ENCODE data around the gene HDGFL2.

HDGFL2 gene

GRCh38 chr19:4455719-4456475 lies 16.2 kb upstream of the HDGFL2 start:
- peak overlapping the region; percentile 87 for H3K4me3 ChIP-seq (ENCODE audit: control insufficient read depth, low read depth, low read length)
- DNase-seq (ENCODE audit: low read depth): peak; percentile 97
- TF ChIP-seq CTCF (conservative IDR thresholded peaks at IDR 0.05; ENCODE audit: control insufficient read depth, insufficient read depth, low read depth, low read length): peak; percentile 21

GRCh38 chr19:4456476-4456842 lies 15.6 kb upstream of the HDGFL2 start:
- TF ChIP-seq CTCF (conservative IDR thresholded peaks at IDR 0.05; ENCODE audit: control insufficient read depth, insufficient read depth, low read depth, low read length): no peak
- peak; percentile 71 for DNase-seq (ENCODE audit: low read depth)
- H3K4me3 ChIP-seq (ENCODE audit: control insufficient read depth, low read depth, low read length): peak overlapping the region; percentile 87

GRCh38 chr19:4456843-4457653 lies 15.0 kb upstream of the HDGFL2 start:
- peak; percentile 53 for DNase-seq (ENCODE audit: low read depth)
- TF ChIP-seq CTCF (conservative IDR thresholded peaks at IDR 0.05; ENCODE audit: control insufficient read depth, insufficient read depth, low read depth, low read length): no peak

GRCh38 chr19:4457654-4458395 lies 14.3 kb upstream of the HDGFL2 start, which contains the start of gene UBXN6:
TSS of gene UBXN6 (minus strand) at chr19:4457794. CDS start at chr19:4457697, 97 bp downstream.
- peak; percentile 98 for DNase-seq (ENCODE audit: low read depth)
- H3K4me3 ChIP-seq (ENCODE audit: control insufficient read depth, low read depth, low read length): peak within 1 kb of the TSS; percentile 87
- TF ChIP-seq CTCF (conservative IDR thresholded peaks at IDR 0.05; ENCODE audit: control insufficient read depth, insufficient read depth, low read depth, low read length): no peak

More at GRCh38 chr19:4456843-4457653, 15.0 kb upstream of the HDGFL2 start:
- peak overlapping the region; percentile 87 for H3K4me3 ChIP-seq (ENCODE audit: control insufficient read depth, low read depth, low read length)

- no peak overlapping the region for H3K4me3 ChIP-seq (ENCODE audit: control insufficient read depth, low read depth, low read length)
- no peak for DNase-seq (ENCODE audit: low read depth)
- TF ChIP-seq CTCF (conservative IDR thresholded peaks at IDR 0.05; ENCODE audit: control insufficient read depth, insufficient read depth, low read depth, low read length): no peak
These were observed 7.1 kb upstream of the HDGFL2 start for GRCh38 chr19:4464815-4465581.

GRCh38 chr19:4467835-4468234 lies 4.3 kb upstream of the HDGFL2 start:
- no peak for DNase-seq (ENCODE audit: low read depth)
- TF ChIP-seq CTCF (conservative IDR thresholded peaks at IDR 0.05; ENCODE audit: control insufficient read depth, insufficient read depth, low read depth, low read length): no peak
- no peak overlapping the region for H3K4me3 ChIP-seq (ENCODE audit: control insufficient read depth, low read depth, low read length)

All from fibroblast of mammary gland (primary cell).